CD4-positive, alpha-beta T cell treated with Interleukin-2 at 100 ng/mL for 4 hours (primary cell): ENCODE data around the gene CFAP20DC.
"Not testable (repeated sequence)": the region's sequence is repeated elsewhere in the genome, so short reads cannot be mapped to it uniquely, and the experiment has no call there.

Experiments
- DNase-seq: peaks from one replicate; pipeline ENCODE4 v3.0.0-alpha.2; 2020; ENCODE audit warnings: low spot score

CFAP20DC gene

DNA sequence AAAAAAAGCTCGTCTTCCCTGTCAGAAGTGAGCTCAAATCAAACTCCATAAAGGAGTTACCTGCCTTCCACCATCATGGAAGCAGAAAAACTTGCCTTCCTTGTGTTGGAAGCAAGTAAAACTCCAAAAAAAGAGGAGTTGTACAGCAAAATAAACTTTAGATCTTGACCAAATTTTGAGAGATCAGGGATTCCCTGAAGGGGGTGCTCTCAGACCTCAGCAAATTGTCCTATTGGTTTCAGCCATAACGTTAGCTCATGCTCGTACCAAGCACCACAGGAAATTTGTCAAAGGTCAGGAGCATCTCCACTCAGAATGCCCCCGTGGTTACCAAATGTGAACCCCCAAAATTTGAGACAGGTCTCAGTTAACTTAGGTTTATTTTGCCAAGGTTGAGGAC lies 354.5 kb downstream of the CFAP20DC start:
- DNase-seq = not testable (repeated sequence)

DNA sequence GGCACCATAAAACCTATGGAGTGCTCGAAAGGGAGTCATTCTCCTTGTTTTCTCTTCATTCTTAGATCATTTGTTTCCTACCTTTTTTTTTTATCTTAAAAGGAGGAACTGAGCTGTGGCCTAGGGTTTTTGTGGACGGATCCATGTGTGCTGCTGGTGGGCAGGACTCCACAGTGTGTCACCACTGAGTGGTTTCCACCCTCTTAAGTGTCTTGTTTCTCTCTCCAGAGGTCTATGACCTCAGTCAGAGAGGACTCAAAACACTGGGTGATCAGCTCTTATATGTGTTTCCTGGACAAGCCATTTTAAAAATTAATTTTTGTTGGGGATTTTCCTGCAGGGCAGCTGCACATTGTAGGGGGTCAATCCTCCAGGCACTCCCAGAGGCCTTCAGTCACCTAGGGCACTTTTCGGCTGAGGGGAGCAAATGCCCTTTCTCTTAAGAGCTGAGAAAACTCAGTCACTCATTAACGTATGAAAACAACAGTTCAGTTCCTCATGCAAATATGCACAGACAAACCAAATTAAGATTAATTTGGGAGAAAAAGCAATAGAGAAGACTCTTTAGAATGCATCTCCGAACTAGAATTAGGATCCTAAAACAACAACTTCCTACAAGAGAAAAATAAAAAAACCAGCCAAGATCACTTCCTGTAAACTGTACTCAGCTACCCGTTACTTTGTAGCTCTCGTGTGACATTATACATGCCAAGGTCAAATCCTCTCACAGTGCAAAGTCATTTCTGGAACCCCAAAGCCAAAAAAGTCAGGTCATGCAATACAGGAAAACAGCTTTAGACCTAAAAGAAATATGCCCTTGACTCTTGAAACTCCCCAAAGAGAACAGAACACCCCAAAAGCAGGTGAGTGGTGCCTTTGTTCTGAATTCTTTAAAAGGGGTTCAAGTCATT lies 355.6 kb downstream of the CFAP20DC start:
- no peak for DNase-seq

DNA sequence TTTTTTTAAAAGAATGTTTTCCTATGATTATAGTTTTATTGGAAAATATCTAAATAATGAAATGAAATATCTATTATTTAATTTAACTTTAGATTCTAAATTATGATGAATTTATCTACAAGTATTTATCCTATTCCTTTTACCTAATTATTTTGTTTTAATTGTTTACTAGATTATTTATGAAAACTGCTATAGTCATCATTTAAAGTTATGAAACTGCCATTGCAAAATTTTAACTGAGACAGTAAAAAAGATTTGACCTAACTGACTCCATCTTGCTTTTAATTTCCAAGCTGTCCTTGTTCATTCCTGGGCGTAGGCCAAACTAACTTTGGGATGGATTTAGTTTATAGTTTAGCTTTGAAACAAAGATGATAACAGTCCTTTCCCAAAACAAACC lies 357.3 kb downstream of the CFAP20DC start:
- no peak for DNase-seq
